K562 treated with DMSO at 1 percent for 4 hours (cell line): ENCODE results near the gene OR11H6. TPM values are rescaled to one million over a fixed set of nuclear protein-coding genes. Genes with fewer than 3 reads are reported as not detected.

Source experiments
- total RNA-seq: library from RNA; unstranded; fragments of 300-600 nt; gene quantifications from 2 replicates; pipeline ENCODE4 v1.2.3, GENCODE V29; 2022; ENCODE audit not compliant: insufficient read depth

The OR11H6 gene, protein sequence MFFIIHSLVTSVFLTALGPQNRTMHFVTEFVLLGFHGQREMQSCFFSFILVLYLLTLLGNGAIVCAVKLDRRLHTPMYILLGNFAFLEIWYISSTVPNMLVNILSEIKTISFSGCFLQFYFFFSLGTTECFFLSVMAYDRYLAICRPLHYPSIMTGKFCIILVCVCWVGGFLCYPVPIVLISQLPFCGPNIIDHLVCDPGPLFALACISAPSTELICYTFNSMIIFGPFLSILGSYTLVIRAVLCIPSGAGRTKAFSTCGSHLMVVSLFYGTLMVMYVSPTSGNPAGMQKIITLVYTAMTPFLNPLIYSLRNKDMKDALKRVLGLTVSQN
- not detected in 2 replicates for total RNA-seq

DNA sequence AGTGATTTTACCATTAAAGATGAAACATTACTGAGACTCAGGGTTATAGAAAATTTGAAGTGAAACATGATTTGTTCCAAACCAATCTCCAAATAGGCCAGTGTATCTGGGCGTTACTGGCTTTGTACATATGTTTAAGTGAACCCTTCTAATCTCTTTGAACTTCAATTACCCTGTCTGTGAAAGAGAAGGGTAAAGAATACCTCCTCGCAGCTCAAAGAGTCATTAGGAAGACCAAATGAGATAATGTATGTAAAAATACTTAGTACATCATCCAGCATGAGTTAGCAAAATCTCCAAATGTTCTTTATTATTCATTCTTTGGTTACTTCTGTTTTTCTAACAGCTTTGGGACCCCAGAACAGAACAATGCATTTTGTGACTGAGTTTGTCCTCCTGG is at the start of gene OR11H6:
TSS of gene OR11H6 (plus strand) at position 301 of the 400 bp plus-strand sequence. CDS start at position 301, 0 bp downstream.

DNA sequence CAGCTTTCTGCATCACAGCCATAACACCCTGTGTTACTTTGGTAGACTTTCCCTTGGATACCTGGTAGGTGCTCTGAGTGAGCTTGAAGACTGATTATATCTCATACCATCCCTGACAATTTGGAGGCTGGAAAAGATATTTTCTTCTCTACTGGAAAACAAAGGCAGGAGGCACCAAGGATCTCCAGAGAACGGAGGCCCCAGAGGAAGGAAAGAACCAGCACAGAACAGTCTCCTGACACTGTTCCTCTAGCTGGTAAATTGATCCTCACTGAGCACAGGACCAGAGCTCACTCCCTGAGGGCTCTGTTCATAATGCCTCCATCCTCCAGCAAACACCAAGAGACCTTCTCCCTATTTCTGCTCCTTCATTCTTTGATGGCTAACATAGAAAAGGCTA is 32.9 kb upstream of the OR11H6 start, which contains the start of gene OR11G2:
TSS of gene OR11G2 (plus strand) at position 301 of the 400 bp plus-strand sequence. CDS start 6,542 bp downstream, outside the sequence.

DNA sequence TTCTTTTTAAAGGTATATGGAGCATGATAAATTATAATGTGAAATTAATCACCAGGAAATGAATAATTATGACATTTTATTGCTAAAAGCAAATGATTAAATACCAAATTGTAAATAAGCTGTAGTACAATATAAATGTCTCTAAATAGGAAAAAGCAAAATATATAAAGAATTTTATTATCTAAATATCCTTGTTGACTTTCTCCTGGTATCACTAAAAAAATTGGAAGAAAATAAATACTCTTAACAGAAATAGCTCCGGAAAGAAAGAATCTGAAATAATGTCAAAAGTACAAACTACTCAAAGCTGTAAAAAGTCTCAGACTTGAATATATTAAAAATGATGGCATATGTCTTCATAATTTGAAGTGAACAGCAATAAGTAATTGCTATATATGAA is 5.2 kb downstream of the OR11H6 start, which contains the start of gene OR11H7:
TSS of gene OR11H7 (plus strand) at position 301 of the 400 bp plus-strand sequence.

Other genes starting within 250 kb of the OR11H6 start
- not detected in 2 replicates for gene OR4K15, start 248.1 kb upstream of the OR11H6 start, total RNA-seq
- not detected in 2 replicates for gene OR4Q2, start 221.5 kb upstream of the OR11H6 start, total RNA-seq
- gene OR4K14, start 204.4 kb upstream of the OR11H6 start, total RNA-seq: not detected in 2 replicates
- not detected in 2 replicates for gene OR4K13, start 187.7 kb upstream of the OR11H6 start, total RNA-seq
- gene OR4L1, start 163.7 kb upstream of the OR11H6 start, total RNA-seq: not detected in 2 replicates
- not detected in 2 replicates for gene OR4K17, start 113.0 kb upstream of the OR11H6 start, total RNA-seq
- gene OR4N5, start 84.9 kb upstream of the OR11H6 start, total RNA-seq: not detected in 2 replicates
- not detected in 2 replicates for gene OR11G2, start 32.8 kb upstream of the OR11H6 start, total RNA-seq
- gene OR11H7, start 5.3 kb downstream of the OR11H6 start, total RNA-seq: not detected in 2 replicates
- not detected in 2 replicates for gene OR11H4, start 15.6 kb downstream of the OR11H6 start, total RNA-seq
- 2.1 and 2.7 TPM in 2 replicates for gene TTC5, start 82.2 kb downstream of the OR11H6 start, total RNA-seq
- 99.0 and 107 TPM in 2 replicates for gene CCNB1IP1, start 109.6 kb downstream of the OR11H6 start, total RNA-seq
- gene PARP2, start 119.9 kb downstream of the OR11H6 start, total RNA-seq: 20.8 and 24.1 TPM in 2 replicates
- 9.1 and 9.3 TPM in 2 replicates for gene TEP1, start 189.8 kb downstream of the OR11H6 start, total RNA-seq
- gene KLHL33, start 212.5 kb downstream of the OR11H6 start, total RNA-seq: 0.10 TPM in 1 of 2 replicates, not detected in the other
- gene OSGEP, start 231.1 kb downstream of the OR11H6 start, total RNA-seq: 32.4 and 42.3 TPM in 2 replicates
- gene APEX1, start 231.5 kb downstream of the OR11H6 start, total RNA-seq: 130 and 152 TPM in 2 replicates
- 21.9 and 22.0 TPM in 2 replicates for gene PIP4P1, start 237.7 kb downstream of the OR11H6 start, total RNA-seq
- gene PNP, start 245.7 kb downstream of the OR11H6 start, total RNA-seq: 75.8 and 87.0 TPM in 2 replicates